ENCODE results near the gene IL11.

The IL11 gene

GRCh38 chr19:55321466-55322137 lies 48.7 kb downstream of the IL11 start:
- no peak for DNase-seq

- DNase-seq = no peak
Measured at GRCh38 chr19:55320844-55321419, 49.3 kb downstream of the IL11 start.

- DNase-seq = no peak
Measured at GRCh38 chr19:55319785-55320184, 50.5 kb downstream of the IL11 start.

GRCh38 chr19:55316646-55317045 lies 53.6 kb downstream of the IL11 start:
- no peak for DNase-seq

- no peak for DNase-seq
Measured at GRCh38 chr19:55315956-55316525, 54.2 kb downstream of the IL11 start.

- DNase-seq = no peak
Measured at GRCh38 chr19:55314396-55314795, 55.9 kb downstream of the IL11 start.

Data from SHP77 treated with DMSO at 0.1 percent for 48 hours (cell line).